Fibroblast of lung (primary cell): ENCODE results near the gene TEAD3. TPM values are rescaled to one million over a fixed set of nuclear protein-coding genes. Genes with fewer than 3 reads are reported as not detected.

ENCODE experiments used
- DNase-seq, 2 donors: peaks; one replicate each; pipeline versions ENCODE4 v3.0.0 to v3.0.0-alpha.2; 2010; ENCODE audit warnings: low read depth in 2 of 2
- H2AFZ ChIP-seq: 2 replicates; pipeline ENCODE4 v1.5.1; 2012; ENCODE audit warnings: low read length, control low read depth, inconsistent platforms
- H3K27ac ChIP-seq: 2 replicates; pipeline ENCODE4 v1.5.1; 2011; ENCODE audit warnings: low read length, control low read depth; ENCODE audit not compliant: insufficient read depth
- H3K27me3 ChIP-seq: 2 replicates; pipeline ENCODE4 v1.5.1; 2011; ENCODE audit warnings: mild to moderate bottlenecking, low read length; ENCODE audit not compliant: control insufficient read depth, insufficient read depth
- H3K36me3 ChIP-seq: 2 replicates; pipeline ENCODE4 v1.5.1; 2011; ENCODE audit warnings: low read length; ENCODE audit not compliant: control insufficient read depth, insufficient read depth
- H3K4me1 ChIP-seq: 2 replicates; pipeline ENCODE4 v1.5.1; 2011; ENCODE audit warnings: low read length; ENCODE audit not compliant: control insufficient read depth, insufficient read depth; ENCODE audit errors: extremely low read depth
- H3K4me2 ChIP-seq: 2 replicates; pipeline ENCODE4 v1.5.1; 2011; ENCODE audit warnings: low read length, control low read depth; ENCODE audit not compliant: insufficient read depth; ENCODE audit errors: extremely low read depth
- H3K4me3 ChIP-seq, 4 experiments: fragments of 200-600 bp in 1 of 4; sonication (generic) in 1 of 4; replicated peaks in 1 of 4; 2 replicates each; pipeline ENCODE4 v1.5.1; 2011 to 2016; ENCODE audit warnings: low read length in 4 of 4, low read depth in 3 of 4, mild to moderate bottlenecking in 3 of 4, control low read depth in 2 of 4, inconsistent platforms in 1 of 4, mixed read lengths in 1 of 4; ENCODE audit not compliant: insufficient read depth in 1 of 4; ENCODE audit errors: control extremely low read depth in 1 of 4
- H3K79me2 ChIP-seq: 2 replicates; pipeline ENCODE4 v1.5.1; 2012; ENCODE audit warnings: mild to moderate bottlenecking, low read length, inconsistent platforms; ENCODE audit not compliant: control insufficient read depth, insufficient read depth
- H3K9ac ChIP-seq: 2 replicates; pipeline ENCODE4 v1.5.1; 2011; ENCODE audit warnings: mild to moderate bottlenecking, low read length, control low read depth; ENCODE audit not compliant: insufficient read depth
- H3K9me3 ChIP-seq: 2 replicates; pipeline ENCODE4 v1.5.1; 2012; ENCODE audit warnings: low read depth, low read length; ENCODE audit not compliant: control insufficient read depth, insufficient read depth
- H4K20me1 ChIP-seq: 2 replicates; pipeline ENCODE4 v1.5.1; 2011; ENCODE audit warnings: low read length; ENCODE audit not compliant: control insufficient read depth, insufficient read depth; ENCODE audit errors: extremely low read depth
- CTCF ChIP-seq, 2 donors: IDR thresholded peaks in 1 of 2; conservative IDR thresholded peaks in 1 of 2; 1 replicate in 1 of 2; 2 replicates in 1 of 2; pipeline ENCODE4 v1.5.1; 2011 to 2012; ENCODE audit warnings: low read length in 2 of 2, control low read depth in 1 of 2, inconsistent platforms in 1 of 2, low read depth in 1 of 2, mild to moderate bottlenecking in 1 of 2
- EZH2 ChIP-seq: IDR thresholded peaks from 2 replicates; pipeline ENCODE4 v1.5.1; 2012; ENCODE audit warnings: low read length, control low read depth, mild to moderate bottlenecking; ENCODE audit errors: missing control alignments
- polyA plus RNA-seq, 2 donors: library from polyadenylated mRNA; depleted of rRNA in 1 of 2; stranded (reverse) in 1 of 2; unstranded in 1 of 2; fragments of >200 nt; gene quantifications; 2 replicates each; pipeline ENCODE4 v1.2.1, GENCODE V29; 2011 to 2012; ENCODE audit warnings: missing spikeins in 1 of 2
- total RNA-seq: library from RNA; depleted of rRNA; stranded (reverse); fragments of >200 nt; gene quantifications from 2 replicates; pipeline ENCODE4 v1.2.1, GENCODE V29; 2014

TEAD3 gene
- total and polyA plus RNA-seq, 2 donors (not counting 1 experiment from before 2014, with no cell fraction given) = 9.6 to 26.7 TPM

GRCh38 chr6:35503534-35503933, 6.7 kb upstream of the TEAD3 start:
- no peak for DNase-seq
- H3K36me3 ChIP-seq = no peaks in the 10 kb centered on the region
- H4K20me1 ChIP-seq = no peaks in the 10 kb centered on the region
- H3K79me2 ChIP-seq = no peaks in the 10 kb centered on the region
- peaks cover 15% of the 10 kb centered on the region for H3K27me3 ChIP-seq
- TF ChIP-seq EZH2 (no peak), CTCF (conservative IDR thresholded peaks at IDR 0.05 in 1 of 2, IDR thresholded peaks at IDR 0.05 in 1 of 2; ENCODE audit: low read depth in 1 of 2, low read length in 2 of 2) (no peak)
- H3K9me3 ChIP-seq = no peaks in the 10 kb centered on the region
- H3K4me2 ChIP-seq = no peak overlapping the region
- no peak overlapping the region for H2AFZ ChIP-seq
- no peaks in the 10 kb centered on the region for H3K4me1 ChIP-seq
- H3K4me3 ChIP-seq = no peak overlapping the region
- H3K27ac ChIP-seq = no peak overlapping the region
- no peak overlapping the region for H3K9ac ChIP-seq

GRCh38 chr6:35501784-35502183, 4.9 kb upstream of the TEAD3 start:
- no peak overlapping the region for H3K9ac ChIP-seq
- H4K20me1 ChIP-seq = no peaks in the 10 kb centered on the region
- H3K4me3 ChIP-seq = no peak overlapping the region
- H2AFZ ChIP-seq = no peak overlapping the region
- H3K36me3 ChIP-seq = no peaks in the 10 kb centered on the region
- H3K27ac ChIP-seq = no peak overlapping the region
- no peaks in the 10 kb centered on the region for H3K79me2 ChIP-seq
- no peak for DNase-seq
- TF ChIP-seq CTCF (conservative IDR thresholded peaks at IDR 0.05 in 1 of 2, IDR thresholded peaks at IDR 0.05 in 1 of 2; ENCODE audit: low read depth in 1 of 2, low read length in 2 of 2) = no peak
- no peak for TF ChIP-seq EZH2
- H3K4me2 ChIP-seq = no peak overlapping the region
- no peaks in the 10 kb centered on the region for H3K9me3 ChIP-seq
- H3K27me3 ChIP-seq = peaks cover 10% of the 10 kb centered on the region
- peaks cover 4% of the 10 kb centered on the region for H3K4me1 ChIP-seq

GRCh38 chr6:35500782-35501181, 3.9 kb upstream of the TEAD3 start:
- peak; percentile 36 to 41 for DNase-seq
- no peak overlapping the region for H3K4me2 ChIP-seq
- peaks cover 4% of the 10 kb centered on the region for H3K79me2 ChIP-seq
- no peaks in the 10 kb centered on the region for H4K20me1 ChIP-seq
- H3K27ac ChIP-seq = no peak overlapping the region
- no peak for TF ChIP-seq EZH2
- no peak for TF ChIP-seq CTCF (conservative IDR thresholded peaks at IDR 0.05 in 1 of 2, IDR thresholded peaks at IDR 0.05 in 1 of 2; ENCODE audit: low read depth in 1 of 2, low read length in 2 of 2)
- no peak overlapping the region for H3K9ac ChIP-seq
- no peaks in the 10 kb centered on the region for H3K9me3 ChIP-seq
- H2AFZ ChIP-seq = no peak overlapping the region
- peaks cover 4% of the 10 kb centered on the region for H3K4me1 ChIP-seq
- H3K27me3 ChIP-seq = peaks cover 2% of the 10 kb centered on the region
- H3K36me3 ChIP-seq = no peaks in the 10 kb centered on the region
- no peak overlapping the region for H3K4me3 ChIP-seq
